ENCODE measurements around the gene METTL5.
A peak's percentile ranks its signal among the peaks of the same experiment; 100 is the strongest.
"Not testable (repeated sequence)": the region's sequence is repeated elsewhere in the genome, so short reads cannot be mapped to it uniquely, and the experiment has no call there.

Gene METTL5

DNA sequence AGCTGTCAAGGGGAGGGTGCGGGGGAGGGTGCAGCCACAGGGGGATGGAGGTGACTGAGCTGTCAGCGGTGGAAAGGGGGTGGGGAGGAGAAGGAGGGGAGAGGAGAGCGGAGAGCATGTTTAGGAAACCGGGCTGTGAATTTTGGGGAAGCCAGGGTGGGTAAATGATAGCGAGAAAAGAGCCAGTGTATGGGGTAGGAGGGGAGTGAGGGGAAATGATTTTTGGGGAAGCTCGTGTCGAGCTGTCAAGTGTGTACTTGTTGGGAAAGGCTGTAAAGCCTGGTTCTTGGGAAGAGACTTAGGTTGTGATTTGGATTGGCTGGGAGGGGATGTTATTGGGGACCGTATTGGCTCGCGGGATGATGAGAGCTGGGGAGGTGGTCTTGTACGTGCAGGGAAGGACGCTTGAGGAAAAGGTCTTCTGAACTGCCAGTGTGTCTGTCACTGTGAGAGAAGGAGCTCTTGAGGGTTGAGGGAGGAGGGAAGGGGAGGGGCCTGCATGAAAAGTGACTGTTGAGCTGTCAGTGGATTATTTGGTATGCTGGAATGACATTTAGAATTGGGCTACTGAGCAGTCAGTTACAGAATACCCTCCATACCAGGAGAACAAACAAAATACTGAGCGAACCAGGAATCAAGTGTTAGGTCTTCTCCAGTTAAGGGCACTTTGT lies 3.6 kb upstream of the METTL5 start:
- no peak for DNase-seq

DNA sequence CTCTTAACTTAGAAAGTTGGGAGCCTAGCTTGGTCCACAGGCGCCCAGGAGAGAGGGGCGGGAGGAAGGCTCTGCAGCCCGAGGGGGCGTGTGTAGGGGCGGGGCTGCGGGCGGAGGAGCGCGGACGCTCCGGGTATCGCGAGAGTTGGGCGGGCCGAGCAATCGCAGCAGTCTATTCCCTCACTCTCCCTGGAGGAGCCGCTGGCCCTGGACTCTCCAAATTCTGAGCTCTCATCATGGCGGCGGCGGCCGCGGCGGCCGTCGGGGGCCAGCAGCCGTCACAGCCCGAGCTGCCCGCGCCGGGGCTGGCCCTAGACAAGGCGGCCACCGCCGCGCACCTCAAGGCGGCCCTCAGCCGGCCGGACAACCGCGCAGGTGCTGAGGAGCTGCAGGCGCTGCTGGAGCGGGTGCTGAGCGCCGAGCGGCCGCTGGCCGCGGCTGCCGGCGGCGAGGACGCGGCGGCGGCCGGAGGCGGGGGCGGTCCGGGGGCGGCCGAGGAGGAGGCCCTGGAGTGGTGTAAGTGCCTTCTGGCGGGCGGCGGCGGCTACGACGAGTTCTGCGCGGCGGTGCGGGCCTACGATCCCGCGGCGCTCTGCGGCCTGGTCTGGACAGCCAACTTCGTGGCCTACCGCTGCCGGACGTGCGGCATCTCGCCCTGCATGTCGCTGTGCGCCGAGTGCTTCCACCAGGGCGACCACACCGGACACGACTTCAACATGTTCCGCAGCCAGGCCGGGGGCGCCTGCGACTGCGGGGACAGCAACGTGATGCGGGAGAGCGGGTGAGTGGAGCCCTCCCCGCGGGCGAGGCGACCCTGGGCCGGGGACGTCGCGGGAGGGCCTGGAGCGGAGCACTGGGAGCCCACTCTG lies 2.8 kb upstream of the METTL5 start, which contains the start of gene UBR3:
TSS of gene UBR3 (plus strand) at position 183 of the 869 bp plus-strand sequence. CDS start at position 237, 54 bp downstream.
- peak; percentile 71 for DNase-seq

DNA sequence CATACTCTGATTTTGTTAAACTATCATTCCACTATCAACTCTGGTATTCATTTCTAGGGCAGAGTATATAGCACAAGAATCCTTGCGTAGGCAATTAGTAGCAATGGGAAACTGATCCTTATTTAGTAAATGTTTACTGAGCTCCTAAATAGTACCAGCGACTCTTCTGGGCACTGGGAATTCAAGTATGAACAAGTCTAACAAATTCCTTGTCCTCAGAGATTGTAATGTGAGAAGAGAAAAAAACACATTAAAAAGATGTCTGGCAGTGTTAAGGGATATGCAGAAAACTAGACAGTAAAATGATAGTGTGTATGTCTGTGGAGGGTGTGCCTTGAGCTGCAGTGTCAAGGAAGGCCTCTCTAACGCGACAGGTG lies 721 bp downstream of the METTL5 start:
- no peak for DNase-seq

DNA sequence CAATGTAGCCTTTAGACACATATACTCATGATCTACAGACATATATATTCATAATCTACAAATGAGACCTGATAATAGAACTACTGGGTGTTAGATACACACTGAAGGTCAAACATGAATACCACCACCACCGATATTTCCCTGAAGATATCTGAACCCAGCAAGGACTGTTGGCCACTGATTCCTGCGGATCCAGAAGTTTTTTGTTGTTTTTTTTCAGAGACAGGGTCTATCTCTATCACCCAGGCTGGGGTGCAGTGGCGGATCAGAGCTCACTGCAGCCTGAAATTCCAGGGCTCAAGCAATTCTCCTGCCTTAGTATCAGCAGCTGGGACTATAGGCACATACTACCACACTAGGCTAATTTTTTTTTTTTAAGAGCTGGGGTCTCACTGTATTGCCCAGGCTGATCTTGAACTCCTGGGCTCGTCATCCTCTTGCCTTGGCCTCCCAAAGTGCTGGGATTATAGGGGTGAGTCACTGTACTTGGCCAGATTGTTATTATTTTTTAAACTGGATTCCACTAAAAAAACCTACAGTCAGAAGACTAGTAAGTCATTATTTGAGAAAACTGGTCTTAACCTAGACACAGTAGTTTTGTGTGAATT lies 1.8 kb downstream of the METTL5 start:
- no peak for DNase-seq

DNA sequence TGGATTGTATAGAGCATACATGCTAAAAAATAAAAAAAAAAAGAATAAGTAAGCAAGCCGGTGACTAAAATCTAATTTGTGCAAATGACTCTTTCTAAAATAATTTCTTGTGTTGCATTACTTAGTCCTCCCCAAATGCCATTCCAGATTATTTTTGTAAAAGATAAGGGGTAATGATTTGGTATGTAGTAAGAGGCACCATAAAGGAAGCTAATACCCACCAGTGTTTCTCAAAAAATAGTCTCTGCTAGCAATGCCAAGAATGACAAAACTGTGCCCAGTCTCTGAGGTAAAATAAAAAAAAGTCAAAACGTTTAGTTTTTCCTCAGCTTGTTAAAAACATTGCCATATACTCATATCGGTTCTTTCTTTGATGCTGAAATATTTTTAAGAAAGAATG lies 2.7 kb downstream of the METTL5 start:
- DNase-seq = no peak

DNA sequence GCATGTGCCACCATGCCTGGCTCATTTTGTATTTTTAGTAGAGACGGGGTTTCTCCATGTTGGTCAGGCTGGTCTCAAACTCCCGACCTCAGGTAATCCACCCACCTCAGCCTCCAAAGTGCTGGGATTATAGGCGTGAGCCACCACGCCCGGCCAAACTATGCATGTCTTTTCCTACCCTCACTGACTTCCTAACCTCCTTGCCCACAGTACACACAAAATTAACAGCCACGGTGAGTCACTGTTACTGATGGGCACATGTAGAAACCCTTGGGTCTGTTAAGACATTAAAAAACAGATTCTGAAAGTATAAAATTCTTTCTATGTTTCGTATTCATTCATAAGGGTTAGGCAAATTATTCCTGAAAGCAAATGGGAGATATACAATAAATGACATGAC lies 4.6 kb downstream of the METTL5 start:
- DNase-seq = not testable (repeated sequence)

DNA sequence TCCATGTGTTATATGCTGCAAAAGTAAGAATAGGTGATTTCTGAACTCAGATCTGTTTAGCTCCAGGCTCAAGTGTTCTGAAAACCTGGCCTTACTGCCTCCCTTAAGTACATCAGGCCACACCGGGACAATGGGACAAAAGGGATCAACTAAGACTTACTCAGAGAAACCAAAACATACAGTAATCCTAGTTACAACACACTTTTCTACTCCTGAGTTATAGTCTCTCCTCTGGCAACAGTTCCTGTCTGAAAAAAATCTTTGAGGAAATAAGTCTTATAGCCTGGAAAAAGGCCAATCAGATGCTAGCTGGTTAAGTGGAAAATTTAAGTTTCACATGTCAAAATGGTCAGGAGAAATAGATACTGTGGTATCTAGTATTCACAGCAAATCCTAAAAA lies 5.6 kb downstream of the METTL5 start:
- no peak for DNase-seq

DNA sequence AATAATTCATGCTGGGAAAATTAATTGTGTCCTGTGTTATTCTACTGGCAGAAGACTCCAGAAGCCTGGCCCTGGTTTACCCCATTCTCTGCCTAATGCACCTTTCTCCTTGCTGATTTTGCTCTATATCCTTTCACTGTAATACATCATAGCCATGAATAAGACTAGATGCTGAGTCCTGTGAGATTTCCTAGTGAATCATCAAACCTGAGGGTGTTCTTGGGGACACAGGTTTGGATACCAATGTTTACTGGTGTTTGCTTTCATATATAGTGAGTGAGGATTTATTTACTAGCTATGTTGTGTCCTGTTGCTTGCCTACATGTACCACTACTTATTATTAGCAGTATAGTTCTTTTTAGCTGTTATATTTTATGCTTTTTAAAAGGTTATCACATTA lies 6.5 kb downstream of the METTL5 start:
- no peak for DNase-seq

DNA sequence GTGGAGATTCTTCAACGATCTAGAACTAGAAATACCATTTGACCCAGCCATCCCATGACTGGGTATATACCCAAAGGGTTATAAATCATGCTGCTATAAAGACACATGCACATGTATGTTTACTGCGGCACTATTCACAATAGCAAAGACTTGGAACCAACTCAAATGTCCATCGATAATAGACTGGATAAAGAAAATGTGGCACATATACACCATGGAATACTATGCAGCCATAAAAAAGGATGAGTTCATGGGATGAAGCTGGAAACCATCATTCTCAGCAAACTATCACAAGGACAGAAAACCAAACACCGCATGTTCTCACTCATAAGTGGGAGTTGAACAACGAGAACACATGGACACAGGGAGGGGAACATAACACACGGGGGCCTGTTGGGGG lies 7.3 kb downstream of the METTL5 start:
- DNase-seq = not testable (repeated sequence)

DNA sequence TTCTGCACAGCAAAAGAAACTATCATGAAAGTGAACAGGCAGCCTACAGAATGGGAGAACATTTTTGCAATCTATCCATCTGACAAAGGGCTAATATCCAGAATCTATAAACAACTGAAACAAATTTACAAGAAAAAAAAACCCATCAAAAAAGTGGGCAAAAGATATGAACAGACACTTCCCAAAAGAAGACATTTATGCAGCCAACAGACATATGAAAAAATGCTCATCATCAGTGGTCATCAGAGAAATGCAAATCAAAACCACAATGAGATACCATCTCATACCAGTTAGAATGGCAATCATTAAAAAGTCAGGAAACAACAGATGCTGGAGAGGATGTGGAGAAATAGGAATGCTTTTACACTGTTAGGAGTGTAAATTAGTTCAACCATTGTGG lies 7.7 kb downstream of the METTL5 start:
- DNase-seq = not testable (repeated sequence)

DNA sequence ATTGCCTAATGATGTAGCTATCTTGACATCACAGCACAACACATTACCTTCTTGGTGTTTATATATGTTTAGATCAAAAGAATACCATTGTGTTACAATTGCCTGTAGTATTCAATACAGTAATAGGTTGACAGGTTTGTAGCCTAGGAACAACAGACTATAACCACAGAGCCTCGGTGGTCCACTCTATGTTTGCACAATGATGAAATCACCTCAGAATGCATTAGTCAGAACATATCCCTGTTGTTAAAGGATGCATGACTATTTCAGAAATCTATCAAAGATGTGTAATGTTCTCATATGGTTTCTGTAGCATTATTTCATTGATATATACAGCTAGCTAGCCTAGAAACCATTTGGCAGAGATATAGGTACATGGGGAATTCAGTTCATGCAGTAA lies 8.9 kb downstream of the METTL5 start:
- no peak for DNase-seq

DNA sequence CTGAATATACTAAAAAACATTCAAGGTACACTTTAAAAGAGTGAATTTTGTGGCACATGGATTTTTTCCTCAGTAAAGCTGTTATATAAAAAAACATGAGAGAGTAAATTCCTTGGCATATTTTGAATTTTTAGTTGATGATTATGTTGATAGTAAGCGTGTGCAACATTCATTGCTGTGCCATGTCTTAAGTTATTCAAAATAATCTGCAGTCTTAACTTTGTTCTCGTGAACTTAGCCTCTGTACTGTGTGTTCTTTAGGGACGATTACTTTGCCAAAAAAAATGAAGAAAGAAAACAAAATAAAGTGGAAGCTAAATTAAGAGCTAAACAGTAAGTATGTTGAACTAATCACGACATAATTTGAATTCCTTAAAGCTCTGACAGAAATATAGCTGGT lies 16.5 kb downstream of the METTL5 start:
- no peak for DNase-seq

DNA sequence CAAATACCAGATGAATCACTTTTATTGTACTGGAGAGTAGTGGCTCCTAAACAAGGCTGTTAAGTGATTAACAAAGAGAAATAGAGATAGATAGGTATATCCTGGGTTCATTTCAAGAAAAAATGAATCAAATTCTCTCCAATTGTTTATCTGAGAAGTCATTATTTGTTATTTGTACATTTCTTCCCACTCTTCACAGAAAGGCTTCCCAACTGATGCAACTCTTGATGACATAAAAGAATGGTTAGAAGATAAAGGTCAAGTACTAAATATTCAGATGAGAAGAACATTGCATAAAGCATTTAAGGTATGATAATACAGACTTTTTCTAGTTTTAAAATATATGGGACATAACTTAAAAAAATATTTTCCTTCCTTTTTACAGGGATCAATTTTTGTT lies 18.1 kb downstream of the METTL5 start:
- no peak for DNase-seq

DNA sequence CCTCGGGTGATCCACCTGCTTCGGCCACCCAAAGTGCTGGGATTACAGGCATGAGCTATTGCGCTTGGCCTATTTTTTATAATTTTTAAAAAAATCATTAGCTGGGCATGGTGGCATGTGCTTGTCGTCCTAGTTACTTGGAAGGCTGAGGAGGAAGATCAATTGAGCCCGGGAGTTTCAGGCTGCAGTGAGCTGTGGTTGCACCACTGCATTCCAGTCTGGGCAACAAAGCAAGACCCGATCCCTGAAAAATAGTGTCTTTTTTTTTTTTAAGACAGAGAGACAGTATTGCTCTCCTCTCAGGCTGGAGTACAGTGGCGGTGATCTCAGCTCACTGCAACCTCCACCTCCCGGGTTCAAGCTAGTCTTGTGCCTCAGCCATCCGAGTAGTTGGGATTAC lies 21.2 kb downstream of the METTL5 start:
- DNase-seq = no peak

DNA sequence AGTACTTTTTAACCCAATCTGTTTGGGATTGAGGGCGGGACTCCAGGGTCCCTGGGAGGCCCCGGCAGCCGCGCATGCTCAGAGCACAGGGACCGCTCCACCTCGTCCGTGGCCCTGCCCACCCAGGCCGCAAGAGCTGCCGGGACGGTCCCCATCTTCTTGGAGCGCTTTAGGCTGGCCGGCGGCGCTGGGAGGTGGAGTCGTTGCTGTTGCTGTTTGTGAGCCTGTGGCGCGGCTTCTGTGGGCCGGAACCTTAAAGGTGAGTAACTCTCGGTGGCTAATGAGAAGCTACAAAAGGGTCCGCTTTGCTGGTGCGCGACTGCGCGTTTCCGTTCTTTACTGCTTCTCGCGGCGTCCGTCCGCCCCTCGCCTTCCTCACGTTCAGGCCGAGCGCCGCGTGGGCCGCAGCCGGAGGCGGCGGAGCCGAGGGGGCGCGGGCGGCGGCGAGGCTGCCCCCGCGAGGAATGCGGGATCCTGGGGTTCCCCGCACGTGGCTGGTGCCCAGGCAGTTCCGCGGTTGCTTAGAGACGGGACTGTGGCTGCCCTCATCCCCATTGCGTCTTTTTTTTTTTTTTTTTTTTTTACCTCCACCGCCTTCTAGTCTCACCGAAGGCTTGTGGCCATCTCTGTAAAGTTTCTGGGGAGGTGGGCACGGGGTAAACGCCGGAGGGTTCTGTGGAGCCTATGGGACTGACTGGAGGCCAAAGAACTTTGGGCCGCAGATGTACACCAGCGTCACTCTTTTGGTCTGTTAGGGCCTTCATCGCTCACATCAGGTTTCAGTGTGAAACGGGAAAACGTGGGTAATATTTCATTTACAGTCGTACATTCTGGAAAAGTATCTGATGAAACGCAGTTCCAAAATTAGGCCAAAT lies 25.8 kb downstream of the METTL5 start, which contains the start of gene SSB:
TSS of gene SSB (plus strand) at position 154 of the 875 bp plus-strand sequence. CDS start 2,090 bp downstream, outside the sequence.
- DNase-seq = peak; percentile 68

DNA sequence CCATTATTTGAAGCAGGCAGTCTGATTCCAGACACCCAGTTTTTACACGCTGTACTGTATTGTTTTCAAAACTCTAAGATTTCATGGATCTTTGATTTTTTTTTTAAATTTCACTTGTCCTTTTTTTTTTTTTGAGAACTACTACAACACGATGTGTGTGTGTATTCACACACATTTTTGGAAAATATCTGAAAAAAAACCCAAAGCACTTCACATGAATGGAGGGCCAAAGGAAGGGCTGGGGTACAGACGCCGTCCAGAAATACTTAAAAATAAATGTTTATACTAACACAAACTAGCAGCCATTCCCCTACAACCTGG lies 26.3 kb downstream of the METTL5 start:
- no peak for DNase-seq

DNA sequence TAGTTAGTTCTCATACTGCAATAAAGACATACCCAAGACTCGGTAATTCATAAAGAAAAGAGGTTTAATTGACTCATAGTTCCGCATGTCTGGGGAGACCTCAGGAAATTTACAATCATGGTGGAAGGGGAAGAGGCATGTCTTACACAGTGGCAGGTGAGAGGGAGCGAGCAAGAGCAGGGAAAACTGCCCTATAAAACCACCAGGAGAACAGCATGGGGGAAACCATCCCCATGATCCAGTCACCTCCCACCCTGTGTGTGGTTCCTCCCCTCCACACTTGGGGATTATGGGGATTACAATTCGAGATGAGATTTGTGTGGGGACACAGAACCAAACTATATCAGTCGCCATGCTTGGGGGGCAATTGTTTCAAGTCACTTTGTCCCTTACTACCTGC lies 27.1 kb downstream of the METTL5 start:
- DNase-seq = no peak

DNA sequence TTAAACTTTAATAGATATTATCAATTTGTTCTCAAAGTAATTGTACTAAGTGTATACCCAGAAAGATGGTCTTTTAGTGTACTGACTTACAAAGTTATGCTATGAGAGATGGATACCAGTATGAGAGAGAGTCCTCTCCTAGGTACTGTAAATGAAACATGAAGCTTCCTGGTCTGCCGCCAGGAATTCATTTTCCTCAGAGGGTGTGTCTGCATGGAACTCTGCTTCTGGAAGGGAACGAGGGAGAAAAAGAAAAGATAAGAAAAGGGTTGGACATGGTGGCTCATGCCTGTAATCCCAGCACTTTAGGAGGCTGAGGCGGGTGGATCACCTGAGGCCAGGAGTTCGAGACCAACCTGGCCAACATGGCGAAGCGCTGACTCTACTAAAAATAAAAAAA lies 28.3 kb downstream of the METTL5 start:
- DNase-seq = no peak

DNA sequence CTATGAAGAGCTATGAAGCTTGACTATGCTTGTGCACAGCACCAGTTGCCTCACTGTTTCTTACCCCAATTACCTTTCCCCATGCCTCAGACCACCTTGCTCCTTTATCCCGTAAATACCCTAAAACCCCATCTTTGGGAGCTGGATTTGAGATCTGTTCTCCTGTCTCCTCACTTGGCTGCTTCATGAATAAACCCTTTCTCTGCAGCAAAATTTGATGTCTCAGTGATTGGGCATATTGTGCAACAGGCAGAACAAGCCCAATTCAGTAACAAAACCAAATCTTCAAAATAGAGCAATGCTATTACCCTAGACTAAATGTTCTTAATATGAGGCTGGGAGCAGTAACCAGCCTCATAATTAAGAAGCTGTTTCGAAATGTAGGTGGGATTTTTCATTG lies 29.5 kb downstream of the METTL5 start:
- DNase-seq = no peak

DNA sequence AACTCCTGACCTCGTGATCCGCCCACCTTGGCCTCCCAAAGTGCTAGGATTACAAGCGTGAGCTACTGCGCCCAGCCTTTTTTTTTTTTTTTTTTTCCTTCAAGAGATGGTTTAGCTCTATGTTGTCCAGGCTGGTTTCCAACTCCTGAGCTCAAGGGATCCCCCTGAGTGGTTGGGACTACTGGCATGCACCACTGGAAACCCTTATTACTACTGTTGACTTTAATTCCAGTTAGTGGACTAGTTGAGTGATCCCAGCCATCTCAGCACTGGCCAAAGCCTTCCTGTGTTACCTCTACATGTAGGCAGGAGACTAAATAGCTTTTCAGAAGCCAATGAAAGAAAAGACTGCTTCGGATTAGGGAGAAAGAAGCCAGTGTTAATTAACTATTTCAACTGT lies 34.1 kb downstream of the METTL5 start:
- no peak for DNase-seq

DNA sequence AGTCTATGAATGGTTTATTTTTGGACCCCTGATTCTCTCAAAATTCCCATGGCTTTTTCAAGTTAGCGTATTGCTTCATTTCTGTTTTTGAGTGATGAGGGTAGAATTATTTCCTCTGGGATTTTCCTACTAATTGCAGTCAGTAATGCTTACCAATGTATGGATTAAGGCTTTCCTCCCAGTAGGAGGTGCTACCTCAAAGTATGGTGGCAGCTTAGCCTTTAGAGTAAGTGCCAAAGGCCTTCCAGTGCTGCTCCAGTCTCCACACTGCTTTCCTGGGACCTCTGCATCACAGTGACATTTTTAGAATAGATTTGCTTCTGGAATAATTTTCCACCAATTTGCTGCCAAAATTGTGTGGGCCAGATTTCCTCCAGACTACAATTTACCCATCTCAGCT lies 42.2 kb downstream of the METTL5 start:
- DNase-seq = no peak

DNA sequence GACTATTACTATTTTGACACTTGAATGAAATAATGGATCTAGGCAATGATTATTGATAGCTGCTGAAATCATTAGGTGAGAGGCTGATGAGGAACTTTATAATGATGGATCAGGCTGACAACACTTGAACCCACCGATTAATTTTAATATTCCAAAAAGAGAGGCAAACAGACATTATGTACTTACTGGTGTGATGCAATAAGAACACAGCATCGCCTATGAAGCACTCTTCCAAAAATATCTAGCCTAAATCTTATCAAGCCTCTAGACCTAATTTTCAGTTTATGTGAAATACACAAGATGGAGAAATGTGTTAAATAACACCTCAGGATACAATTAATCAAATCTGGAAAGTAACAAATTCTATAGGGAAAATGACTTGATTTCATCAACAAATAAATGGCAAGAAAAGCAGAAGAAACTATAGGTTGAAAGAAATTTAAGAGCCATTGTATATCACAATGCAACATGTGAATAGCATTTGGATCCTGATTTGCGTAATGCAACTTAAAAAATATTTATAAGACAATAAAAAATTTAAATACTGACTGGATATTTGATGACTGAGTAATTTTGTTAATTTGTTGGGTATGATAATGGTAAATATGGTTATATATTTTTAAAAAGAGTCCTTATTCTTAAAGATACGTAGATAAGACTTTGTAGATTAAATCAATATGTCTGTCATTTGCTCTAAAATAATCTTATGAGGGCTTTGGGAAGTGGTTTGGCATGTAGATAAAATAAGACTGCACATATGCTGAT lies 43.3 kb downstream of the METTL5 start:
- DNase-seq = no peak
